Left renal pelvis (tissue), 4 donors: ENCODE measurements around the gene IMPG1. TPM values are rescaled to one million over a fixed set of nuclear protein-coding genes. Genes with fewer than 3 reads are reported as not detected.
"Not testable (repeated sequence)": the region's sequence is repeated elsewhere in the genome, so short reads cannot be mapped to it uniquely, and the experiment has no call there.

Experiments used
- DNase-seq, 4 donors: peaks; one replicate each; pipeline ENCODE4 v3.0.0-alpha.2; 2013; ENCODE audit warnings: low read depth in 4 of 4, low spot score in 3 of 4
- polyA plus RNA-seq, 4 donors: library from polyadenylated mRNA; unstranded; fragments of 120-200 nt; gene quantifications; one replicate each; pipeline ENCODE4 v1.2.1, GENCODE V29; 2013; ENCODE audit not compliant: insufficient read length in 4 of 4

The IMPG1 gene
- polyA plus RNA-seq, 4 donors: 0.52 to 3.7 (median 3.0) TPM

- DNase-seq: no peak
Observed at GRCh38 chr6:75963569-75963968, 108.9 kb downstream of the IMPG1 start.

GRCh38 chr6:75952128-75952527, 120.3 kb downstream of the IMPG1 start:
- DNase-seq: no peak

GRCh38 chr6:75947935-75948334, 124.5 kb downstream of the IMPG1 start:
- no peak for DNase-seq

- no peak for DNase-seq
Observed at GRCh38 chr6:75946146-75946831, 126.2 kb downstream of the IMPG1 start.

- no peak for DNase-seq
Observed at GRCh38 chr6:75943381-75943780, 129.1 kb downstream of the IMPG1 start.

GRCh38 chr6:75941509-75941908, 131.0 kb downstream of the IMPG1 start:
- no peak for DNase-seq

- no peak for DNase-seq
Observed at GRCh38 chr6:75940564-75940963, 131.9 kb downstream of the IMPG1 start.

- DNase-seq: no peak
Observed at GRCh38 chr6:75937846-75938245, 134.6 kb downstream of the IMPG1 start.

- no peak for DNase-seq
Observed at GRCh38 chr6:75936682-75937081, 135.8 kb downstream of the IMPG1 start.

GRCh38 chr6:75935473-75935793, 137.0 kb downstream of the IMPG1 start:
- no peak for DNase-seq

- DNase-seq: peak; percentile 58 to 73 (median 61)
Observed at GRCh38 chr6:75934643-75935472, 137.6 kb downstream of the IMPG1 start.

GRCh38 chr6:75933387-75933975, 139.0 kb downstream of the IMPG1 start:
- no peak for DNase-seq

GRCh38 chr6:75932067-75932466, 140.4 kb downstream of the IMPG1 start:
- DNase-seq: peak in 1 of 4 donors; percentile 22

- peak in 1 of 4 donors; percentile 45 for DNase-seq
Observed at GRCh38 chr6:75931011-75931680, 141.3 kb downstream of the IMPG1 start.

- DNase-seq: no peak
Observed at GRCh38 chr6:75926293-75927168, 145.9 kb downstream of the IMPG1 start.

- DNase-seq: no peak
Observed at GRCh38 chr6:75922226-75922625, 150.2 kb downstream of the IMPG1 start.

- DNase-seq: no peak
Observed at GRCh38 chr6:75913040-75913439, 159.4 kb downstream of the IMPG1 start.

GRCh38 chr6:75907444-75907843, 165.0 kb downstream of the IMPG1 start:
- DNase-seq: no peak

GRCh38 chr6:75906871-75907270, 165.6 kb downstream of the IMPG1 start:
- no peak for DNase-seq

- DNase-seq: not testable (repeated sequence)
Observed at GRCh38 chr6:75905129-75905528, 167.3 kb downstream of the IMPG1 start.
